ENCODE results near the gene RSPRY1. TPM values are rescaled to one million over a fixed set of nuclear protein-coding genes. Genes with fewer than 3 reads are reported as not detected.

Gene RSPRY1
- total RNA-seq, 1 donor from 2014 or later: 37.6 TPM

DNA sequence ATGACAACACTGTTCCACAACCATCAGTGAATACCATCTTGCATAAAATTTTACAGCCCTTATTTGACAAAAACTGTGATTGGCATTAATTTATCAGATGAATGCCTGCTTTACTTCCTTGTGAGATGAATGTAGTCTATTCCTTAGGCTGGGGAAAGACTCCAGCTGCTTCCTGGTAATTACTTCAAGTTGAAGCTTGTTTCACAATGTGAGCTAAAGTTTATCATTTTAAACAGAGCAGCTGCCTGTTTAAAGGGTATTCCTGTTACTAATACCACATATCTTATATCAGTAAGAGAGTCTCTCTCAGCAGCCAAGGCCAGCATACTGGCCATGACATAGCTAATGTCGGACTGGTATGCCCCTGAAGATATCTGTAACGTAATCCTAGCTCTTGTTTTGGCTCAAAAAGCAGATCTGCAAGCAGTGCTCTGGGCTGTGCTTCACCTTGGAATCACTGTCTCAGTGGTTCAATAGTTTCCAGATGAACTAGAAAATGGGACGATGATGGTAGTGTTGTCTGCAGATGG is 45.8 kb downstream of the RSPRY1 start:
- no peaks in the 10 kb centered on the region for H3K27me3 ChIP-seq
- intact Hi-C loops (cut with DNase I): no loop called here
- peaks cover 0 to 87% of the 10 kb centered on the region in 2 donors for H3K36me3 ChIP-seq
- no peak overlapping the region for H3K4me3 ChIP-seq
- TF ChIP-seq POLR2AphosphoS5 (IDR thresholded peaks at IDR 0.05; ENCODE audit: insufficient read depth in 1 of 2, low read depth in 1 of 2) (no peak), POLR2A (IDR thresholded peaks at IDR 0.05) (no peak)
- peaks cover 11% of the 10 kb centered on the region for H3K4me1 ChIP-seq
- no peak for DNase-seq (ENCODE audit: extremely low spot score in 2 of 2)
- no peaks in the 10 kb centered on the region for H3K9me3 ChIP-seq
- no peak overlapping the region for H3K27ac ChIP-seq

DNA sequence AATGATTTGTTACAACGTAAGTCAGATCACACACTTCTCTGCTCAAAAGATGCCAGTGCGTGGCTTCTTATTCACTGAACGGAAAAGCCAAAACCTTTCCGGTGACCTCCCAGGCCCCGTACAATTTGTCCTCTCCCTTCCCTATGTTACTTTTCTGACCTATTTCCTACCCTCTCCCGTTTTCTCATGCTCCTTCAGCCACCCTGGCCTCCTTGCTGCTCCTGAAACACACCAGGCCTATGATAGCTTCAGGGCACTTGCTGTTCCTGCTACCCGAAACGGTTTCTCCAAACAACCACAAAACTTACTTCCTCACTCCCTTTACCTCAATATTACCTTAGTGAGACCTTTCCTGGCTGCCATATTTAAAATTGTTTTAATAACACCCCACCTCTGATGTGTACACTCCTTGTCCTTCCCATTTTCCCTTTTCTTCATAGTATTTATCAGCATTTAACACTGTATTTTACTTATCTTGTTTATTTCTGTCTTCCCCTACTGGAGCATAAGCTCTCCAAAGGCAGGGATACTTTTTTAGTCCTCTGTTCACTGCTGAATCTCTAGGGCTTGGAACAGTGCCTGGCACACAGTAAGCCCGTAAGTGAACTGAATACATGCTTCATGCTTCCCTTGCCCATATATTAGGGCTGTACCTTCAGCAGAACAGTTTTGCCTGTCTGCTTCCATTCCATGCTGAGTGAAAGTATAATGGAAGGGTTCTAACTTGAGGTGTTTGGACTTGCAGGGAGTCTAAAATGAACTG is 48.0 kb downstream of the RSPRY1 start:
- Histone ChIP-seq H3K27me3 (no peaks in the 10 kb centered on the region), H3K36me3 (peaks cover 0 to 67% of the 10 kb centered on the region in 2 donors), H3K4me1 (peaks cover 11% of the 10 kb centered on the region), H3K27ac (no peak overlapping the region), H3K4me3 (no peak overlapping the region), H3K9me3 (no peaks in the 10 kb centered on the region)
- no peak for DNase-seq (ENCODE audit: extremely low spot score in 2 of 2)
- TF ChIP-seq, protein P1, sequence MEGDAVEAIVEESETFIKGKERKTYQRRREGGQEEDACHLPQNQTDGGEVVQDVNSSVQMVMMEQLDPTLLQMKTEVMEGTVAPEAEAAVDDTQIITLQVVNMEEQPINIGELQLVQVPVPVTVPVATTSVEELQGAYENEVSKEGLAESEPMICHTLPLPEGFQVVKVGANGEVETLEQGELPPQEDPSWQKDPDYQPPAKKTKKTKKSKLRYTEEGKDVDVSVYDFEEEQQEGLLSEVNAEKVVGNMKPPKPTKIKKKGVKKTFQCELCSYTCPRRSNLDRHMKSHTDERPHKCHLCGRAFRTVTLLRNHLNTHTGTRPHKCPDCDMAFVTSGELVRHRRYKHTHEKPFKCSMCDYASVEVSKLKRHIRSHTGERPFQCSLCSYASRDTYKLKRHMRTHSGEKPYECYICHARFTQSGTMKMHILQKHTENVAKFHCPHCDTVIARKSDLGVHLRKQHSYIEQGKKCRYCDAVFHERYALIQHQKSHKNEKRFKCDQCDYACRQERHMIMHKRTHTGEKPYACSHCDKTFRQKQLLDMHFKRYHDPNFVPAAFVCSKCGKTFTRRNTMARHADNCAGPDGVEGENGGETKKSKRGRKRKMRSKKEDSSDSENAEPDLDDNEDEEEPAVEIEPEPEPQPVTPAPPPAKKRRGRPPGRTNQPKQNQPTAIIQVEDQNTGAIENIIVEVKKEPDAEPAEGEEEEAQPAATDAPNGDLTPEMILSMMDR (IDR thresholded peaks at IDR 0.05): no peak
- no peak for TF ChIP-seq POLR2AphosphoS5 (IDR thresholded peaks at IDR 0.05; ENCODE audit: insufficient read depth in 1 of 2, low read depth in 1 of 2)
- TF ChIP-seq POLR2A (IDR thresholded peaks at IDR 0.05): no peak
- intact Hi-C loops (cut with DNase I): no loop called here

DNA sequence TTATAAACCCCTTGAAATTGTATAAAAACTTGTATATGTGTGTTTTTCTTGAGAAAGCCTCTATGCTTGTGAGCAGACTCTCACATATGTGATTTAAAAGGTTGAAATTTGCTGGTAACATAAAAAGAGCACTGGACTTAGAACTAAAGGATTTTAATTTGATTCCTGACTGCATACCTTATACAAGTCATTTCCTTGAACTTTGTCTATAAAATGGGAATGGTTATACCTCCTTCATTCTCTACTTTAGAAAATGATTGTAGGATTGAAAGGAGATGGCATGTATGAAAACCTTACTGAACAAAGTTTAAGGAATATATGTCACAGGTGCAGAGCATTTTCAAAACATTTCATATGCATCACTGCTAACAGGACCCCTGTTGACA is 48.6 kb downstream of the RSPRY1 start:
- DNase-seq (ENCODE audit: extremely low spot score in 2 of 2): no peak
- H3K27ac ChIP-seq: no peak overlapping the region
- TF ChIP-seq POLR2A (IDR thresholded peaks at IDR 0.05): no peak
- TF ChIP-seq POLR2AphosphoS5 (IDR thresholded peaks at IDR 0.05; ENCODE audit: insufficient read depth in 1 of 2, low read depth in 1 of 2): no peak
- intact Hi-C loops (cut with DNase I): no loop called here
- no peaks in the 10 kb centered on the region for H3K9me3 ChIP-seq
- peaks cover 11% of the 10 kb centered on the region for H3K4me1 ChIP-seq
- no peak overlapping the region for H3K4me3 ChIP-seq
- H3K36me3 ChIP-seq: peaks cover 0 to 64% of the 10 kb centered on the region in 2 donors
- no peaks in the 10 kb centered on the region for H3K27me3 ChIP-seq

DNA sequence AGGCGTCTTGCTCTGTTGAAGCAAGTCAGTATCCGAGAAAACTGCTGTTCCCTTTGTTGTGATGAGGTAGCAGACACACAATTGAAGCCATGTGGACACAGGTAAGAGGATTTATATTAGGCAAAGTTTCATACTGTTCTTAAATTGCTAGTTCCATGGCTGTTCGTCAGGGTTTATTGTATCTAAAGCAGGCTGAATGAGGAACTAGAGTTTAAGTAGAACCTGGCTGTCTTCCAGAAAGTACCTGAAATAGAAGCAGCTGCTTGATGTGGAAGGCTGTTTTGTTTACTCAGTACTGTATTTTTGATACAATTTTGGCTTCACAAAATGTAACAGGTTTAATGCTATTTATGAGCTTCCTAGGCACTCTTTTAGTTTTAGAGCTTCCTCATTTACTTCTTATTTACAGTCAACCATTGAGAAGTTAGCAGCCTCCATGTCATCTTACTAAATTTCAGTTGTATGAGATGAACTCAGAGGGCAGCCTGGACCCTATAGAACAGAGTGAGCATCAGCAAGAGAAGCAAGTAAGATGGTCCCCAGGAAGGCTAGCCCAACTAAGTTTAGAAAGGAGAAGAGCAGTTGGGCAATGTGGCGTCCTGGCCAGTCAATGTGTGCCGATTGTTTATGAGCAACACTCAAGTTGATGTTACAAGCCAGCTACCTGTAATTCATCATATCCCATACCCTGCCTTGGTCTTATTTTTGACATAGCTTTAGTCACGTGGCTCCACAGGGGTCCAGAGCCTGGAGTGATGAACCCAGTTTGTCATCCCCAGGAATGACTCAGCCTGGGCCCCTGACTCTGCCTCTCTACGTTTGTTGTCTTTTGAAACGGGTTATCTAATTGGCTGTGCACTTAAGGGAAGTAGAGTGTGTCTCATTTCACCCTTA is 49.2 kb downstream of the RSPRY1 start:
- Histone ChIP-seq H3K36me3 (peaks cover 0 to 57% of the 10 kb centered on the region in 2 donors), H3K9me3 (no peaks in the 10 kb centered on the region), H3K4me1 (peaks cover 11% of the 10 kb centered on the region), H3K27ac (no peak overlapping the region), H3K4me3 (no peak overlapping the region), H3K27me3 (no peaks in the 10 kb centered on the region)
- DNase-seq (ENCODE audit: extremely low spot score in 2 of 2): no peak
- TF ChIP-seq POLR2A (IDR thresholded peaks at IDR 0.05) (no peak), POLR2AphosphoS5 (IDR thresholded peaks at IDR 0.05; ENCODE audit: insufficient read depth in 1 of 2, low read depth in 1 of 2) (no peak)
- TF ChIP-seq, protein P1 (IDR thresholded peaks at IDR 0.05): no peak
- intact Hi-C loops (cut with DNase I): no loop called here

DNA sequence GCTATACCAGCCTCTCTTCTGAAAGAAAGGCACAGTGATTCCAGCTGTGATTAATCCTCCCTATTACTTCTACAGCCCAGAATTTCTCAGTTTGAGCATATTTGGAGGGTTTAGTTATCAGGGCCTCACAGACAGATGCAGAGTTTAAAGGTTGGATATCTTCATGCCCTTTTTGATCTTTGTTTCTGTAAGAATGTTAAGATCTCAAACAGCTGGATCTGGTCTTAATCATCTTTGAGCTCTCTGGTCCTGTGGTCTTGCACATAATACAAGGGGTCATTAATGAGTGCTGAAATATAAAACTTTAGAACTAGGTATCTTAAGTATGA is 49.9 kb downstream of the RSPRY1 start:
- Histone ChIP-seq H3K27me3 (no peaks in the 10 kb centered on the region), H3K36me3 (peaks cover 0 to 51% of the 10 kb centered on the region in 2 donors), H3K4me3 (no peak overlapping the region), H3K27ac (no peak overlapping the region), H3K9me3 (no peaks in the 10 kb centered on the region), H3K4me1 (peaks cover 11% of the 10 kb centered on the region)
- no peak for DNase-seq (ENCODE audit: extremely low spot score in 2 of 2)
- TF ChIP-seq POLR2AphosphoS5 (IDR thresholded peaks at IDR 0.05; ENCODE audit: insufficient read depth in 1 of 2, low read depth in 1 of 2) (no peak), POLR2A (IDR thresholded peaks at IDR 0.05) (no peak)
- TF ChIP-seq, protein P1 (IDR thresholded peaks at IDR 0.05): no peak
- intact Hi-C loops (cut with DNase I): no loop called here
